Ovary (tissue), 9 donors: ENCODE measurements around the gene KCNE2. TPM values are rescaled to one million over a fixed set of nuclear protein-coding genes. Genes with fewer than 3 reads are reported as not detected.

Experiments used
- DNase-seq, 5 donors: peaks; one replicate each; pipeline ENCODE4 v3.0.0-alpha.2; 2019 to 2020
- H3K27ac ChIP-seq, 2 donors: fragments of 200-600 bp; one replicate each; pipeline versions ENCODE4 v1.5.1 to v1.8.0; 2019 to 2022
- H3K27me3 ChIP-seq: fragments of 200-600 bp; one replicate; pipeline ENCODE4 v1.8.0; 2022
- H3K36me3 ChIP-seq: fragments of 200-600 bp; sonication (generic); one replicate; pipeline ENCODE4 v1.5.1; 2019
- H3K4me1 ChIP-seq: one replicate; pipeline ENCODE4 v1.8.1; 2013; ENCODE audit warnings: mild to moderate bottlenecking, moderate library complexity; ENCODE audit not compliant: insufficient read depth
- H3K4me3 ChIP-seq: fragments of 200-600 bp; sonication (generic); one replicate; pipeline ENCODE4 v1.5.1; 2017
- H3K9me3 ChIP-seq, 2 donors: fragments of 200-600 bp in 1 of 2; sonication (generic) in 1 of 2; one replicate each; pipeline versions ENCODE4 v1.5.1 to v1.8.1; 2013 to 2019; ENCODE audit warnings: mild to moderate bottlenecking in 1 of 2, moderate library complexity in 1 of 2
- CTCF ChIP-seq, 3 donors: fragments of 450-650 bp in 2 of 3; fragments of 200-600 bp in 1 of 3; IDR thresholded peaks; one replicate each; pipeline versions ENCODE4 v1.5.1 to v1.8.0; 2016 to 2022; ENCODE audit warnings: antibody characterized with exemption in 3 of 3, mild to moderate bottlenecking in 1 of 3
- EP300 ChIP-seq: sonication (generic); formaldehyde crosslinking; IDR thresholded peaks from one replicate; pipeline ENCODE4 v1.6.1; 2017; ENCODE audit warnings: antibody characterized with exemption
- POLR2A ChIP-seq: fragments of 450-650 bp; IDR thresholded peaks from one replicate; pipeline ENCODE4 v1.6.1; 2017; ENCODE audit warnings: antibody characterized with exemption, mild to moderate bottlenecking, moderate library complexity
- WGBS, 3 donors: extraction: QIAGEN DNeasy Blood & Tissue Kit in 1 of 3; methylation state at CpG; one replicate each; pipeline versions ENCODE4 v1.1.5 to v1.1.7; 2013 to 2017; 5-methylcytosine and 5-hydroxymethylcytosine counted together
- intact Hi-C, 4 donors: fragments of 100-400 bp; cut with DNase I; formaldehyde crosslinking; loops; one replicate each; pipeline versions ENCODE4 v1.11.0 to v1.15.1; 2022 to 2023
- polyA plus RNA-seq, 2 donors: library from polyadenylated mRNA; stranded (reverse); fragments of 200-250 nt in 1 of 2; fragments of 350-450 nt in 1 of 2; fragmentation: Illumina TruSeq in 1 of 2; extraction: RNeasy Lipid Tissue Mini Kit (QIAGEN cat#74804) in 1 of 2; gene quantifications; one replicate each; pipeline ENCODE4 v1.2.3, GENCODE V29; 2013 to 2014
- total RNA-seq, 7 donors: library from RNA; depleted of rRNA in 2 of 7; stranded (reverse); fragments of >200 nt in 2 of 7; fragmentation: NEBNext Ultra II Directional in 3 of 7; extraction: Animal tissue kit (Norgen Biotek cat#: 25700) in 3 of 7; gene quantifications; one replicate each; pipeline versions ENCODE4 v1.1.0 to v1.2.4, GENCODE V29; 2016 to 2023
- donor health status: DM: no; HTN: no; CAD: no; lungs with moderate emphysema.
- donor health status: DM: no; HTN: no; CAD: no.
- donor health status: Bipolar disorder and iron deficiency.
- donor health status: DM: yes; HTN: yes; CAD: no.
- donor health status: DM: no; HTN: no; CAD: no.
- donor health status: DM: yes; HTN: yes; CAD: no.

The KCNE2 gene
- total and polyA plus RNA-seq, 9 donors = 0.25 to 0.48 (median 0.35) TPM; not detected in 3

DNA sequence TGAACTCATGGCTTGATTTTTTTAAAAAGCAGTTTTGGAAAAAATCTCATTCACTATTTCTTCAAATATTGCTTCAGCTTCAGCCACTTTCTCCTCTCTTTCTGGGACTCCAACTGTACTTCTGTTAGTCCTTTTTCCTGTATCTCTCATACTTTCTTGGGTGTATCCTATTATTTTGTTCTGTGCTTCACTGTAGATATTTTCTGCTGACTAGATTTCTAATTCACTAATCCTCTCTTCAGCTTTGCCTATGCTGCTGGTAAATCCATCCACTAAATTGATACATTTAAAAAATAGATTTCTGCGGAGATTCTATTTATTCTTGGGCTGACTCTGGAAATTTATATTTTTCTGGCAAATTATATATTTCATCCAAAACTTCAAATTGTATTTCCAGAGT is 4.9 kb upstream of the KCNE2 start:
- DNase-seq = no peak
- no peak for TF ChIP-seq CTCF (IDR thresholded peaks at IDR 0.05)
- TF ChIP-seq EP300 = no peak
- no peak for TF ChIP-seq POLR2A

DNA sequence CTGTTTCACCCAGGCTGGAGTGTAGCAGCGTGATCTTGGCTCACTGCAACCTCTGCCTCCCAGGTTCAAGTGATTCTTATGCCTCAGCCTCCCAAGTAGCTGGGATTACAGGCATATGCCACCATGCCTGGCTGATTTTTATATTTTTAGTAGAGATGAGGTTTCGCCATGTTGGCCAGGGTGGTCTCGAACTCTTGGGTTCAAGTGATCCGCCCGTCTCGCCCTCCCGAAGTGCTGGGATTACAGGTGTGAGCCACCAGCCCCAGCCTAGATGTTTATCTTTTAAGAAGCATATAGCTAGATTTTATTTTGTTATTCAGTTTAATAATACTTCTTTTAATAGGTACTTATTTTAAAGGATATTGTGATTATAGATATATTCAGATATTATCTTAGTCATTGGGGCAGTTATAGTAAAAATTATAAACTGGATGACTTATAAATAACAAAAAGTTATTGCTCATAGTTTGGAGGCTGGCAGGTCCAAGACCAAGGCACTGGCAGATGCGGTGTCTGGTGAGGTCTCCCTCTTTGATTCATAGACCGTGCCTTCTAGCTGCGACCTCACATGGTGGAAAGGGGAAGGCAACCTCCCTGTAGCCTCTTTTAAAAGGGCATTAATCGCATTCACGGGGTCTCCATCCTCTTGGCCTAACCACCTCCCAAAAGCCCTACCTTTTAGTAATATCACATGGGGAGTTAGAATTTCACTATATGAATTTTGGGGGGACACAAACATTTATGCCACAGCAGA is 3.1 kb upstream of the KCNE2 start:
- Histone ChIP-seq H3K27ac (no peak overlapping the region), H3K27me3 (no peaks in the 10 kb centered on the region), H3K4me3 (no peak overlapping the region), H3K36me3 (no peaks in the 10 kb centered on the region), H3K4me1 (no peaks in the 10 kb centered on the region), H3K9me3 (no peaks in the 10 kb centered on the region)
- WGBS, 3 donors = 88 to 90% (median 88%) methylated on average over 12 of the region's 12 CpGs
- TF ChIP-seq POLR2A = no peak
- no peak for TF ChIP-seq EP300
- no peak for TF ChIP-seq CTCF (IDR thresholded peaks at IDR 0.05)
- intact Hi-C loops = no loop called here
- no peak for DNase-seq

More for the DNA sequence above, 4.9 kb upstream of the KCNE2 start:
- H3K4me3 ChIP-seq = no peak overlapping the region
- no peaks in the 10 kb centered on the region for H3K27me3 ChIP-seq
- H3K9me3 ChIP-seq = no peaks in the 10 kb centered on the region
- 49 to 100% (median 96%) methylated on average over 1 of the region's 1 CpG for WGBS, 3 donors
- H3K4me1 ChIP-seq = no peaks in the 10 kb centered on the region
- intact Hi-C loops = no loop called here
- H3K36me3 ChIP-seq = no peaks in the 10 kb centered on the region
- H3K27ac ChIP-seq = no peak overlapping the region

DNA sequence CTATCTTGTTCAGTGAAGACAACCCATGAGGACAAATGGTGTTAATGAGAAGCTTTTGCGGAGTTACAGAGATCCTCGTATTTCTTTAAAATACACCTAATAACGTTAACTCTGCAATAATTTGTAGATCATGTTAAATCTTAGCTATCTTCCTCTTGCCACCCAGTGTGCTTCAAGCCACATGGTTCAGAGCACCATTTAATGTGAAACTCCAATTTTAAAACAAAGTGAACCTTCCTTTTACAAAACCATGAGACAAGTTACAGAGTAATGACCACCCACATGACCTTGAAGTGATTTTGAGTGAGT is 1.7 kb upstream of the KCNE2 start:
- no peak overlapping the region for H3K4me3 ChIP-seq
- no peaks in the 10 kb centered on the region for H3K36me3 ChIP-seq
- H3K9me3 ChIP-seq = no peaks in the 10 kb centered on the region
- no peak overlapping the region for H3K27ac ChIP-seq
- no peaks in the 10 kb centered on the region for H3K27me3 ChIP-seq
- DNase-seq = no peak
- WGBS, 3 donors = 12 to 18% (median 17%) methylated on average over 3 of the region's 3 CpGs
- intact Hi-C loops = no loop called here
- no peak for TF ChIP-seq EP300
- TF ChIP-seq CTCF (IDR thresholded peaks at IDR 0.05) = no peak
- TF ChIP-seq POLR2A = no peak
- no peaks in the 10 kb centered on the region for H3K4me1 ChIP-seq

DNA sequence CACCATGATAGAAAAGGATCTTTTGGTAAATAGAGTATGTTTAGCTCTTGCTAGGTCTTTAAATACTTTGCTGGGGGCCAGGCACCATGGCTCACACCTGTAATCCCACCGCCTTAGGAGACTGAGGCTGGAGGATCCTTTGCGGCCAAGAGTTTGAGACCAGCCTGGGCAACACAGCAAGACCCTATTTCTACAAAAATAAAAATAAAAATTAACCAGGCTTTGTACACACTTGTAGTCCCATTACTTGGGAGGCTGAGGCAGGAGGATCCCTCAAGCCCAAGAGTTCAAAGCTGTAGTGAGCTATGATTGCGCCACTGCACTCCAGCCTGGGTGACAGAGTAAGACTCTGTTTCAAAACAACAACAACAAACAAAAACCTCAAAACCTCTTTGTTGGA is 1.1 kb upstream of the KCNE2 start:
- WGBS, 3 donors = 97 to 99% (median 97%) methylated on average over 3 of the region's 3 CpGs

More for the DNA sequence above, 1.1 kb upstream of the KCNE2 start:
- DNase-seq = no peak
- TF ChIP-seq POLR2A (no peak), CTCF (IDR thresholded peaks at IDR 0.05) (no peak), EP300 (no peak)
- Histone ChIP-seq H3K36me3 (no peaks in the 10 kb centered on the region), H3K27ac (no peak overlapping the region), H3K4me1 (no peaks in the 10 kb centered on the region), H3K9me3 (no peaks in the 10 kb centered on the region), H3K4me3 (no peak overlapping the region), H3K27me3 (no peaks in the 10 kb centered on the region)
- intact Hi-C loops = no loop called here
